ENCODE measurements around the gene TLR9.

DNA sequence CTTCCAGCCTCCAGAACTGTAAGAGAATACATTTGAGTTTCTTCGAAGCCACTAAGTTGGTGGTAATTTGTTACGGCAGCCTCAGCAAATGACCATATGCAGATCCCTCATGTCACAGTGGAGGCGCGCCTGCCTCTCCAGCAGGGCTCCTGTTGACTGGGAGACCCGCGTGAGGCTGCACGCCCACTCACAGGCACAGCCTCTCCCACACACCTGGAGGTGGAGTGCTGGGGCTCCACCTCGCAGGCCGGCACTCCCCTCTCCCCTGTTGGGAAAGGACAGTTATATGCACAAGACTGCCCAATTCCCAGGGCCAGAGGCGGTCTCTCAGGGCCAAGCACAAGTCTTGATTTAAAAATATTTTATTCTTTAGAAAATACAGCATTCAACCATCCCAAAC lies 2.8 kb upstream of the TLR9 start:
- TF ChIP-seq, protein P1, sequence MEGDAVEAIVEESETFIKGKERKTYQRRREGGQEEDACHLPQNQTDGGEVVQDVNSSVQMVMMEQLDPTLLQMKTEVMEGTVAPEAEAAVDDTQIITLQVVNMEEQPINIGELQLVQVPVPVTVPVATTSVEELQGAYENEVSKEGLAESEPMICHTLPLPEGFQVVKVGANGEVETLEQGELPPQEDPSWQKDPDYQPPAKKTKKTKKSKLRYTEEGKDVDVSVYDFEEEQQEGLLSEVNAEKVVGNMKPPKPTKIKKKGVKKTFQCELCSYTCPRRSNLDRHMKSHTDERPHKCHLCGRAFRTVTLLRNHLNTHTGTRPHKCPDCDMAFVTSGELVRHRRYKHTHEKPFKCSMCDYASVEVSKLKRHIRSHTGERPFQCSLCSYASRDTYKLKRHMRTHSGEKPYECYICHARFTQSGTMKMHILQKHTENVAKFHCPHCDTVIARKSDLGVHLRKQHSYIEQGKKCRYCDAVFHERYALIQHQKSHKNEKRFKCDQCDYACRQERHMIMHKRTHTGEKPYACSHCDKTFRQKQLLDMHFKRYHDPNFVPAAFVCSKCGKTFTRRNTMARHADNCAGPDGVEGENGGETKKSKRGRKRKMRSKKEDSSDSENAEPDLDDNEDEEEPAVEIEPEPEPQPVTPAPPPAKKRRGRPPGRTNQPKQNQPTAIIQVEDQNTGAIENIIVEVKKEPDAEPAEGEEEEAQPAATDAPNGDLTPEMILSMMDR (IDR thresholded peaks at IDR 0.05; ENCODE audit: borderline replicate concordance, extremely low read depth, low read length, poor library complexity, severe bottlenecking), result no peak
- no peak for TF ChIP-seq EZH2 (IDR thresholded peaks at IDR 0.05; ENCODE audit: borderline replicate concordance, low read depth, low read length, severe bottlenecking)

Data from DND-41 (cell line).